H1 (cell line): ENCODE results near the gene RPRD2. TPM values are rescaled to one million over a fixed set of nuclear protein-coding genes. Genes with fewer than 3 reads are reported as not detected.

Experiments
- CTCF ChIA-PET: fragments of 300-600 bp; sonication (Branson Sonifier 250); formaldehyde crosslinking; loops from one replicate; lab custom pipeline; 2021; ENCODE audit not compliant: partially characterized antibody; lab: Charles Lee
- POLR2A ChIA-PET: fragments of 300-600 bp; sonication (Branson Sonifier 250); formaldehyde crosslinking; loops from one replicate; lab custom pipeline; 2021; ENCODE audit warnings: inconsistent platforms; ENCODE audit not compliant: partially characterized antibody; lab: Charles Lee
- DNase-seq, 2 experiments: peaks; one replicate each; pipeline versions ENCODE4 v3.0.0 to v3.0.0-alpha.2; 2010 to 2022; ENCODE audit warnings: low spot score in 2 of 2, low read depth in 1 of 2, mixed read lengths in 1 of 2
- FAIRE-seq: peaks from 2 replicates; lab custom pipeline; 2011; peaks lifted over from hg19 to GRCh38; lab: Jason Lieb, UNC
- H2AFZ ChIP-seq: 2 replicates; pipeline ENCODE4 v1.8.1; 2012; ENCODE audit warnings: low read length, inconsistent platforms
- H2AK5ac ChIP-seq: 2 replicates; pipeline ENCODE4 v1.6.1; 2013; ENCODE audit warnings: low read depth, low read length
- H2BK120ac ChIP-seq: replicated peaks from 2 replicates; pipeline ENCODE3; 2013; ENCODE audit warnings: low read depth, low read length, inconsistent platforms
- H2BK12ac ChIP-seq: 2 replicates; pipeline ENCODE4 v1.6.1; 2013; ENCODE audit warnings: low read depth, low read length
- H2BK15ac ChIP-seq: 2 replicates; pipeline ENCODE4 v1.6.1; 2013; ENCODE audit warnings: low read length
- H2BK20ac ChIP-seq: 2 replicates; pipeline ENCODE4 v1.6.1; 2013; ENCODE audit warnings: low read length
- H2BK5ac ChIP-seq: 2 replicates; pipeline ENCODE4 v1.6.1; 2013; ENCODE audit warnings: low read depth, low read length
- H3K14ac ChIP-seq: 2 replicates; pipeline ENCODE4 v1.6.1; 2013; ENCODE audit warnings: inconsistent platforms; ENCODE audit not compliant: insufficient read length
- H3K18ac ChIP-seq: 2 replicates; pipeline ENCODE4 v1.6.1; 2013; ENCODE audit warnings: low read length; ENCODE audit errors: extremely low read depth
- H3K23ac ChIP-seq: 2 replicates; pipeline ENCODE4 v1.6.1; 2013; ENCODE audit warnings: inconsistent platforms; ENCODE audit not compliant: insufficient read length
- H3K23me2 ChIP-seq: 2 replicates; pipeline ENCODE4 v1.6.1; 2013; ENCODE audit warnings: low read depth, low read length
- H3K27ac ChIP-seq: 2 replicates; pipeline ENCODE4 v1.6.1; 2011; ENCODE audit warnings: low read depth, low read length, inconsistent platforms
- H3K27me3 ChIP-seq, 4 experiments: replicated peaks in 1 of 4; 1 replicate in 1 of 4; 2 replicates in 3 of 4; pipeline versions ENCODE4 v1.6.1 to v1.8.1; 2011 to 2013; ENCODE audit warnings: low read length in 3 of 4, mild to moderate bottlenecking in 3 of 4, inconsistent platforms in 2 of 4, mixed read lengths in 2 of 4, moderate library complexity in 1 of 4; ENCODE audit not compliant: control insufficient read depth in 3 of 4, insufficient read depth in 3 of 4; ENCODE audit errors: extremely low read depth in 1 of 4
- H3K36me3 ChIP-seq, 4 experiments: 2 replicates each; pipeline versions ENCODE4 v1.6.1 to v1.8.1; 2011 to 2013; ENCODE audit warnings: mild to moderate bottlenecking in 4 of 4, low read length in 3 of 4, moderate library complexity in 2 of 4, control low read depth in 1 of 4, inconsistent platforms in 1 of 4; ENCODE audit not compliant: insufficient read depth in 4 of 4, control insufficient read depth in 2 of 4
- H3K4ac ChIP-seq: replicated peaks from 2 replicates; pipeline ENCODE3; 2013; ENCODE audit warnings: low read length, low read depth, mixed read lengths, inconsistent platforms; ENCODE audit not compliant: insufficient read length
- H3K4me1 ChIP-seq, 4 experiments: replicated peaks in 1 of 4; 1 replicate in 1 of 4; 2 replicates in 3 of 4; pipeline versions ENCODE4 v1.6.1 to v1.8.1; 2011 to 2013; ENCODE audit warnings: low read length in 3 of 4, inconsistent platforms in 2 of 4, mixed read lengths in 1 of 4; ENCODE audit not compliant: insufficient read depth in 4 of 4, control insufficient read depth in 3 of 4
- H3K4me2 ChIP-seq, 2 experiments: 2 replicates each; pipeline versions ENCODE4 v1.6.1 to v1.8.1; 2011 to 2013; ENCODE audit warnings: low read depth in 2 of 2, low read length in 2 of 2, control low read depth in 1 of 2, inconsistent platforms in 1 of 2, mild to moderate bottlenecking in 1 of 2; ENCODE audit not compliant: insufficient read depth in 1 of 2
- H3K4me3 ChIP-seq, 4 experiments: fragments of 200-600, 300-600 bp in 1 of 4; sonication (generic), shearing (Covaris generic), sonication (Bioruptor Twin) in 1 of 4; 2 replicates each; pipeline versions ENCODE4 v1.5.1 to v1.8.1; 2011 to 2016; ENCODE audit warnings: low read length in 4 of 4, low read depth in 3 of 4, control low read depth in 2 of 4, inconsistent platforms in 2 of 4, mild to moderate bottlenecking in 2 of 4, mixed read lengths in 1 of 4, moderate library complexity in 1 of 4; ENCODE audit not compliant: insufficient read depth in 2 of 4; ENCODE audit errors: extremely low read depth in 1 of 4
- H3K56ac ChIP-seq: replicated peaks from 2 replicates; pipeline ENCODE3; 2013; ENCODE audit warnings: low read depth, mild to moderate bottlenecking, mixed read lengths, low read length, inconsistent platforms; ENCODE audit not compliant: insufficient read length
- H3K79me1 ChIP-seq: 2 replicates; pipeline ENCODE4 v1.6.1; 2013; ENCODE audit warnings: low read depth, low read length, control low read depth
- H3K79me2 ChIP-seq, 2 experiments: 2 replicates each; pipeline versions ENCODE4 v1.6.1 to v1.8.1; 2012 to 2013; ENCODE audit warnings: low read length in 2 of 2, mild to moderate bottlenecking in 2 of 2, inconsistent platforms in 1 of 2; ENCODE audit not compliant: insufficient read depth in 2 of 2, control insufficient read depth in 1 of 2
- H3K9ac ChIP-seq, 4 experiments: replicated peaks in 1 of 4; 1 replicate in 1 of 4; 2 replicates in 3 of 4; pipeline versions ENCODE4 v1.6.1 to v1.8.1; 2011 to 2013; ENCODE audit warnings: low read depth in 3 of 4, low read length in 3 of 4, control low read depth in 2 of 4, mild to moderate bottlenecking in 2 of 4, moderate library complexity in 2 of 4, inconsistent platforms in 1 of 4; ENCODE audit errors: extremely low read depth in 1 of 4
- H3K9me3 ChIP-seq, 2 experiments: 2 replicates each; pipeline versions ENCODE4 v1.6.1 to v1.8.1; 2012 to 2013; ENCODE audit warnings: mild to moderate bottlenecking in 2 of 2, moderate library complexity in 2 of 2, control low read depth in 1 of 2, inconsistent platforms in 1 of 2, low read depth in 1 of 2, low read length in 1 of 2, mixed read lengths in 1 of 2; ENCODE audit not compliant: insufficient read depth in 2 of 2
- H4K20me1 ChIP-seq, 2 experiments: replicated peaks in 1 of 2; 2 replicates each; pipeline versions ENCODE3 to v1.8.1; 2011 to 2013; ENCODE audit warnings: inconsistent platforms in 2 of 2, low read length in 2 of 2, mild to moderate bottlenecking in 1 of 2; ENCODE audit not compliant: insufficient read depth in 2 of 2, control insufficient read depth in 1 of 2
- H4K5ac ChIP-seq: 2 replicates; pipeline ENCODE4 v1.6.1; 2013; ENCODE audit warnings: low read length, low read depth, mixed read lengths, inconsistent platforms; ENCODE audit not compliant: insufficient read length
- H4K8ac ChIP-seq: 2 replicates; pipeline ENCODE4 v1.8.0; 2013; ENCODE audit warnings: mild to moderate bottlenecking, moderate library complexity, low read length, inconsistent platforms; ENCODE audit not compliant: insufficient read depth; ENCODE audit errors: extremely low read depth
- H4K91ac ChIP-seq: replicated peaks from 2 replicates; pipeline ENCODE3; 2013; ENCODE audit warnings: low read length, mixed read lengths, inconsistent platforms; ENCODE audit not compliant: insufficient read length
- BCL11A ChIP-seq, 2 experiments: IDR thresholded peaks; one replicate each; pipeline ENCODE4 v1.6.1; 2011; ENCODE audit warnings: low read depth in 2 of 2, low read length in 2 of 2, mild to moderate bottlenecking in 2 of 2
- CHD1 ChIP-seq: IDR thresholded peaks from 2 replicates; pipeline ENCODE4 v1.6.1; 2012; ENCODE audit warnings: low read depth, low read length, improper control_type of control experiment
- FOSL1 ChIP-seq: IDR thresholded peaks from 2 replicates; pipeline ENCODE4 v1.6.1; 2011; ENCODE audit warnings: mild to moderate bottlenecking, low read depth, low read length, moderate library complexity; ENCODE audit not compliant: insufficient read depth
- RFX5 ChIP-seq: IDR thresholded peaks from 2 replicates; pipeline ENCODE4 v1.6.1; 2011; ENCODE audit warnings: low read depth, low read length, improper control_type of control experiment, borderline replicate concordance
- RNF2 ChIP-seq: fragments of 200-900, 300-1000 bp; sonication (generic); IDR thresholded peaks from 2 replicates; pipeline ENCODE4 v1.7.1; 2016; ENCODE audit warnings: borderline replicate concordance, low read depth, mild to moderate bottlenecking, antibody characterized with exemption, low read length; ENCODE audit not compliant: poor library complexity, severe bottlenecking; ENCODE audit errors: missing control alignments
- SIRT6 ChIP-seq: IDR thresholded peaks from one replicate; pipeline ENCODE4 v1.7.1; 2012; ENCODE audit warnings: low read length, inconsistent platforms
- TBP ChIP-seq: IDR thresholded peaks from 2 replicates; pipeline ENCODE4 v1.6.1; 2011; ENCODE audit warnings: low read depth, low read length, improper control_type of control experiment
- YY1 ChIP-seq: IDR thresholded peaks from 2 replicates; pipeline ENCODE4 v1.6.1; 2011; ENCODE audit warnings: low read depth, mild to moderate bottlenecking, low read length
- WGBS, 2 experiments: shearing (Covaris generic) in 1 of 2; methylation state at CpG; one replicate each; pipeline versions ENCODE4 v1.1.6 to v1.1.7; 2013 to 2015; ENCODE audit warnings: low lambda C conversion rate in 2 of 2, mixed read lengths in 2 of 2, inconsistent platforms in 1 of 2, low coverage in 1 of 2, missing lambda C conversion rate in 1 of 2; ENCODE audit not compliant: insufficient replicate concordance in 2 of 2, insufficient coverage in 1 of 2, insufficient read length in 1 of 2; ENCODE audit errors: extremely low coverage in 1 of 2, missing lambda C conversion rate in 1 of 2; 5-methylcytosine and 5-hydroxymethylcytosine counted together
- polyA plus RNA-seq, 7 experiments: library from polyadenylated mRNA; depleted of rRNA in 3 of 7; stranded (reverse) in 5 of 7; unstranded in 2 of 7; fragments of >200 nt in 5 of 7; fragments of 200-250 nt in 2 of 7; gene quantifications; 1 replicate in 5 of 7; 2 replicates in 1 of 7; 4 replicates in 1 of 7; pipeline versions ENCODE4 v1.2.1 to v1.2.3, GENCODE V29; 2011 to 2013; ENCODE audit warnings: missing spikeins in 2 of 7, mixed read lengths in 2 of 7
- total RNA-seq: library from RNA; stranded (reverse); fragmentation: NEBNext Ultra II Directional; extraction: Animal tissue kit (Norgen Biotek cat#: 25700); gene quantifications from 2 replicates; pipeline ENCODE4 v1.2.1, GENCODE V29; 2021
- TF ChIP-seq, protein P1 (sequence below): IDR thresholded peaks from 2 replicates; pipeline ENCODE4 v1.6.1; 2012; ENCODE audit warnings: inconsistent platforms
- TF ChIP-seq, protein P2 (sequence below), 3 experiments: IDR thresholded peaks; 1 replicate in 2 of 3; 2 replicates in 1 of 3; pipeline versions ENCODE4 v1.5.1 to v1.6.1; 2011; ENCODE audit warnings: low read length in 3 of 3, mild to moderate bottlenecking in 3 of 3, inconsistent platforms in 2 of 3, low read depth in 1 of 3, moderate library complexity in 1 of 3; ENCODE audit not compliant: insufficient read depth in 1 of 3; ENCODE audit errors: control extremely low read depth in 1 of 3

The RPRD2 gene
- total and polyA plus RNA-seq, 2 of the 8 experiments (the other 6 are each of a cell fraction or from before 2014, with no cell fraction given) = 14.4 to 32.4 TPM

DNA sequence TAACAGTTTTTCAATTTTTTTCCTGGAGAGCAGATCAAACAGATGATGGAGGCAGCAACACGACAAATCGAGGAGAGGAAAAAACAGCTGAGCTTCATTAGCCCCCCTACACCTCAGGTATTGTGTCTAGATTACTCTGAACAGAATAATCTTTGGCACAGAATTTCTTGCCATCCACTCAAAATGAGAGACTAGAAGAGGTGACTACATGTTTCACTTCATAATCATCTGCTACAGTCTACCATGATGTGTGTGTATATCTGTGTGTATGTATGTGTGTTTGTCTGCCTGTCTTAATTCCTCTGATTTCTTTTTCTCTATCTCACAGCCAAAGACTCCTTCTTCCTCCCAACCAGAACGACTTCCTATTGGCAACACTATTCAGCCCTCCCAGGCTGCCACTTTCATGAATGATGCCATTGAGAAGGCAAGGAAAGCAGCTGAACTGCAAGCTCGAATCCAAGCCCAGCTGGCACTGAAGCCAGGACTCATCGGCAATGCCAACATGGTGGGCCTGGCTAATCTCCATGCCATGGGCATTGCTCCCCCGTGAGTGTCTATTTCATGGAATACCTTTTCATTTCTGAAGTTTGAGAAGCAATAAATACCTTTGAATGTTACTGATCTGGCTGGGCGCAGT lies 31.2 kb upstream of the RPRD2 start:
- Histone ChIP-seq H3K4me3 (no peak overlapping the region), H2BK15ac (no peak overlapping the region), H3K36me3 (peaks cover 34 to 81% (median 62%) of the 10 kb centered on the region in 4 experiments), H2BK5ac (no peak overlapping the region), H4K8ac (no peak overlapping the region; the same call in 1 of the 2 replicates), H3K27me3 (no peaks in the 10 kb centered on the region), H2AFZ (no peak overlapping the region), H3K14ac (no peak overlapping the region), H3K23ac (no peak overlapping the region), H4K91ac (no peak overlapping the region), H2BK12ac (no peak overlapping the region), H3K23me2 (no peaks in the 10 kb centered on the region), H3K4me2 (no peak overlapping the region), H3K18ac (no peak overlapping the region), H2BK20ac (no peak overlapping the region), H3K79me2 (no peaks in the 10 kb centered on the region), H3K9me3 (no peaks in the 10 kb centered on the region), H4K5ac (no peak overlapping the region), H3K4me1 (no peaks in the 10 kb centered on the region), H3K4ac (no peak overlapping the region), H4K20me1 (no peaks in the 10 kb centered on the region), H2AK5ac (no peak overlapping the region), H3K56ac (no peak overlapping the region), H3K27ac (no peak overlapping the region), H2BK120ac (no peak overlapping the region), H3K9ac (no peak overlapping the region), H3K79me1 (no peaks in the 10 kb centered on the region; the same call in 1 of the 2 replicates)
- ChIA-PET CTCF (no interaction called here), POLR2A (interaction anchor here (0.6 to 1.4 kb wide), 4 partner anchors 9 to 22 kb away, joined by 3 to 4 read pairs (median 4); no protein-coding TSS in a partner anchor)
- no peak for FAIRE-seq
- 92% methylated on average over 7 of the region's 7 CpGs; no CpG with 5 or more reads in 1 of the 2 experiments for WGBS, 2 experiments
- DNase-seq = no peak
- TF ChIP-seq CHD1 = no peak
- TF ChIP-seq, protein P1, sequence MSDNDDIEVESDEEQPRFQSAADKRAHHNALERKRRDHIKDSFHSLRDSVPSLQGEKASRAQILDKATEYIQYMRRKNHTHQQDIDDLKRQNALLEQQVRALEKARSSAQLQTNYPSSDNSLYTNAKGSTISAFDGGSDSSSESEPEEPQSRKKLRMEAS = no peak
- no peak for TF ChIP-seq RNF2
- TF ChIP-seq, protein P2, sequence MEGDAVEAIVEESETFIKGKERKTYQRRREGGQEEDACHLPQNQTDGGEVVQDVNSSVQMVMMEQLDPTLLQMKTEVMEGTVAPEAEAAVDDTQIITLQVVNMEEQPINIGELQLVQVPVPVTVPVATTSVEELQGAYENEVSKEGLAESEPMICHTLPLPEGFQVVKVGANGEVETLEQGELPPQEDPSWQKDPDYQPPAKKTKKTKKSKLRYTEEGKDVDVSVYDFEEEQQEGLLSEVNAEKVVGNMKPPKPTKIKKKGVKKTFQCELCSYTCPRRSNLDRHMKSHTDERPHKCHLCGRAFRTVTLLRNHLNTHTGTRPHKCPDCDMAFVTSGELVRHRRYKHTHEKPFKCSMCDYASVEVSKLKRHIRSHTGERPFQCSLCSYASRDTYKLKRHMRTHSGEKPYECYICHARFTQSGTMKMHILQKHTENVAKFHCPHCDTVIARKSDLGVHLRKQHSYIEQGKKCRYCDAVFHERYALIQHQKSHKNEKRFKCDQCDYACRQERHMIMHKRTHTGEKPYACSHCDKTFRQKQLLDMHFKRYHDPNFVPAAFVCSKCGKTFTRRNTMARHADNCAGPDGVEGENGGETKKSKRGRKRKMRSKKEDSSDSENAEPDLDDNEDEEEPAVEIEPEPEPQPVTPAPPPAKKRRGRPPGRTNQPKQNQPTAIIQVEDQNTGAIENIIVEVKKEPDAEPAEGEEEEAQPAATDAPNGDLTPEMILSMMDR (IDR thresholded peaks at IDR 0.05; ENCODE audit: control extremely low read depth in 1 of 3, insufficient read depth in 1 of 3, low read depth in 1 of 3, low read length in 3 of 3) = no peak
- no peak for TF ChIP-seq BCL11A (IDR thresholded peaks at IDR 0.05; ENCODE audit: low read depth in 2 of 2, low read length in 2 of 2)
- TF ChIP-seq FOSL1 = no peak
- no peak for TF ChIP-seq SIRT6
- no peak for TF ChIP-seq RFX5
- TF ChIP-seq YY1 = no peak
- no peak for TF ChIP-seq TBP
